GM18502 (cell line): Measurements from ENCODE around the gene CENPK.
"Not testable (repeated sequence)": the region's sequence is repeated elsewhere in the genome, so short reads cannot be mapped to it uniquely, and the experiment has no call there.

ENCODE experiments used
- ATAC-seq: cut with Tn5 transposase; IDR thresholded peaks from one replicate; pipeline ENCODE4 v1.9.1; 2021; ENCODE audit warnings: mild to moderate bottlenecking; ENCODE audit not compliant: unreplicated experiment, poor library complexity

Gene CENPK, protein sequence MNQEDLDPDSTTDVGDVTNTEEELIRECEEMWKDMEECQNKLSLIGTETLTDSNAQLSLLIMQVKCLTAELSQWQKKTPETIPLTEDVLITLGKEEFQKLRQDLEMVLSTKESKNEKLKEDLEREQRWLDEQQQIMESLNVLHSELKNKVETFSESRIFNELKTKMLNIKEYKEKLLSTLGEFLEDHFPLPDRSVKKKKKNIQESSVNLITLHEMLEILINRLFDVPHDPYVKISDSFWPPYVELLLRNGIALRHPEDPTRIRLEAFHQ

DNA sequence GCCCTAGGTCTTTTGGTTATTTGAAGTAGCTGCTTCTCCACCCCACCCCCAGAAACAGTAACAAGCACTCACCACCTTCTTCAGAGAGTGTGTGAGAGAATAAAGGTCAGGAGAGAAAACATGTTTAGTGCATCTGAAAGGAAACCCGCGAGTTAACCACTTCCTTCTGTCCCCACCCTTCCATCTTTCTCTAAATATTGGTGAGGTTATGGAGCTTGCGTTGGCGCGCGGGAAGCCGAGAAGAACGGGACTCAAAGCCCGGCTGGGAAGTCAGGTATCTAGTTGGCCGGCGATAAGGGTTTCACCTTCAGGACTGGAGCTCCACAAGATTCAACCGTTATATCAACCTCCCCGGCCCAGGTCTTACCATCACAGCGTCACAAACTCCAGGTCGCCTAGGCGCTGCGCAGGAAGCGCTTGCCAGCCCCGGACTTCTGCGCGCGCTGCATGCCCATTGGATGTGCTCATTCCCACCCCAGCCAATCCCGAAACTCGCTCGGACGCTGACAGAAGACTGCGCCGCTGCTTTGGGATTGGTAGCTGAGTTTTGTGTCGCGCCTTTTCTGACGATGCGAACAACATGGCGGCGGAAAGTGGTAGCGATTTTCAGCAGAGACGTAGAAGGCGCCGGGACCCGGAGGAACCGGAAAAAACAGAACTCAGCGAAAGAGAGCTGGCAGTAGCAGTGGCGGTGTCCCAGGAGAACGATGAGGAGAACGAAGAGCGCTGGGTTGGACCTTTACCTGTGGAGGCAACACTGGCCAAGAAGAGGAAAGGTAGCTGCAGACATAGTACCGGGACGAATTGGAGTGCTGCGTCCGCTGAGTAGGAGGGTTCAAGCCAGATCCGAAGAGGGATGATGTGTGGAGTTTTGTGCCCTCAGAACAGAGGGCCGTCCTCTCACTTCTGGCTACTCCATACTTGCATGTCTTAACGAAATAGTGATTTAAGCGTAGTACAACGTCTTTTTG, at the start of gene CENPK, which contains the start of gene PPWD1:
CENPK (minus strand) TSS at position 438 of the 971 bp plus-strand sequence. CDS start 8,261 bp downstream, outside the sequence.
PPWD1 (plus strand) TSS at position 566 of the 971 bp plus-strand sequence; CDS start at position 581, 15 bp downstream.
- ATAC-seq = peak; percentile 99

DNA sequence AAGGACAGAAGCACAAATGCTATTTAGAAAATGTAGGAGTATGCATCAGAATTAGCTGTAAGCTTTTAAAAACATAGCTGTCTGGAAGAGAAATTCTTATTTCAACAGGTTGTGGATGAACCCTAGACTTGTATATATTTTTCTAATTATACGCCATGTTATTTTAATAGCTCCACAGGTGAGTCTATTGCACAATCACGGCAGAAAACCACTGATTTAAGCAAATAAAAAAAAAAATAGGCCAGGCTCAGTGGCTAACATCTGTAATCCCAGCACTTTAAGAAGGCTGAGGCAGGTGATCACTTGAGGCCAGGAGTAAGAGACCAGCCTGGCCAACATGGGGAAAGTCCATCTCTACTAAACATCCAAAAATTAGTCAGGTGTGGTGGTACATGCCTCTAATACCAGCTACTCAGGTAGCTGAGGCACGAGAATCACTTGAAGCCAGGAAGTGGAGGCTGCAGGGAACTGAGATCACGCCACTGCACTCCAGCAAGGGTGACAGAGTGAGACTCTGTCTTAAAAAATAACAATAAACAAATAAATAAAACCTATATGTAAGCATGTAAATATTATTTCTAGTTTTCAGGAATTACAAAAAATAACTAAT, 49.4 kb upstream of the CENPK start:
- no peak for ATAC-seq

DNA sequence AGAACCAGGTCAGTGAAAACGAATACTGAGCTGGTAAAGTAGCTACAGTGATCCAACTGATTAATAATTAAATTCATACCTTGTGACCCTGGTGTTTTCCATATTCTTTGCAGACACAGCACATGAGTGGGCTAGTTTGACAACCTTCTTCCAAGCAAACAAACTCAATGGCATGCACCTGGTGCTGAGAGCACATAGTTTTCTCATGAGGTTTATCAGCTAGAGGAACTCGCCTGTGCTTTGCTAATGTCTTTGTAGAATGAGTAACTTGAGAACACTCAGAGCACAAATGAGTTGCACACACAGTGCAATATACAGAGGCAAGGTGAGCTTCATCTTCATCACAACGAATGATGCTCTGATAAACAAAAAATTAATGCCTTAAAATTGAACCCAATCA, 48.6 kb upstream of the CENPK start:
- no peak for ATAC-seq

DNA sequence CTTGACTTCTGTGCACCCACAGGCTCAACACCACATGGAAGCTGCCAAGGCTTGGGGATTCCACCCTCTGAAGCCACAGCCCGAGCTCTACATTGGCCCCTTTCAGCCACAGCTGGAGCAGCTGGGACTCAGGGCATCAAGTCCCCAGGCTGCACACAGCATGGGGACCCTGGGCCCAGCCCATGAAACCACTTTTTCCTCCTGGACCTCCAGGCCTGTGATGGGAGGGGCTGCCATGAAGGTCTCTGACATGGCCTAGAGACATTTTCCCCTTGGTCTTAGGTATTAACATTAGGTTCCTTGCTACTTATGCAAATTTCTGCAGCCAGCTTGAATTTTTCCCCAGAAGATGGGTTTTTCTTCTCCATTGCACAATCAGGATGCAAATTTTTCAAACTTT, 38.8 kb upstream of the CENPK start:
- ATAC-seq = not testable (repeated sequence)

DNA sequence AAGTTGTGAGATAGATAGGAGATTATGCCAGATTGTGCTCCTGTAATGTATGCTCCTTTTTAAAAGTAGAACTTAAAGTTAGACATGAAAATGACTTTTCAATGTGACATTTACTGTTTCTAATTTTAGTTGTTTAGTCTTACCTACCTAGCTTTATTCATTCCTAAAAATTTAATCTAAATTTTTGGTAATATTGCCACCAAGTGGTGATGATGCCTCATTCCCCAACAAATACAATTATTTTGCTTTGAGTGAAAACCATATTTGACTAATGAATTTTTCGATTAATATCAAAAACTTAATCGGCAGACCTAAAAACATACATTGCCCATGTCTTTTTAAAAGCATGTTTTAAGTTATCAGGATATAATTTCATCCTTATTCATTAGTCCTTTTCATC, 25.7 kb upstream of the CENPK start:
- ATAC-seq = no peak

DNA sequence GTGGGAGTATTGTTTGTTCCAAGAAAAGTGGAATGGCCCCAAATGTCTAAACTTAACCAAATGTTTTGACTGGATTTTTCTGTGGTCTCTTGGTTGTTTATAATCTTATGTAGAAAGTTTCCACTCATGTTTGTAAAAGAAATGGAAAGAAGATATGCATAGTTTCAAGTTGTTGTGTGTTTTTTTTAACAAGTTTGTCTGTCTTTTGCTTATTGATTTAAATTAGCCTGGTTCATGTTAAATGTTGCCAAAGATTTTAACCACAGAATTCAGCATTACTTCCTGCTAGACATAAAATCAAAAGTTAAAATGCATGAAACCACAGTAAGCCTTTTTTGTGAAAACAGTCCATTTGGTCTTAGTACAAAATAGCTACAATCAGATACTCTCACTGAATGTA, 14.2 kb upstream of the CENPK start:
- no peak for ATAC-seq

DNA sequence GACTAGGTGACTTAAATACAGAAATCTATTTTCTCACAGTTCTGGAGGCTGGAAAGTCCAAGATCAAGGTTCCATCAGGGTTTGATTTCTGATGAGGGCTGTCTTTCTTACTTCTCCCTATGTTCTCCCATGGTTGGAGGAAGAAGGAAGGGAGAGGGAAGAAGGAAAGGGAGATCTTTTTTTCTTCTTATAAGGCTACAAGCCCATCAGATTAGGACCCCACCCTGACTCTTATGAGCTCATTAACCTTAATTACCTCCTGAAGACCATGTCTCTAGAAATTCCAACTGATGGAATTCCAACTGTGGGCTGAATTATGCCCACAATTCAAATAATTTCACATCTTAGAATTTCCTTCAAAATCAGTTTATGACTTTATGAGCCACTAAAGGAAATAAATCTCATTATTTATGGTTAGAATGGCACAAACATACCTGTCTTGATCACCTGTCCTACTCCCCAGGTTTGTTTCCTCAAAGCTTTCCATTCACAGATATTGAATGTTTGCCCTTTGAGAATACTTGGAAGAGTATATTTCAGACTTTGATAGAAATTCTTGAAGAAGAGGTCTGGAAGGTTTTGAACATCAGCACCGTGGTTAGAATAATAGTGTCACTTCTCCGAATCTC, 7.7 kb upstream of the CENPK start:
- no peak for ATAC-seq

DNA sequence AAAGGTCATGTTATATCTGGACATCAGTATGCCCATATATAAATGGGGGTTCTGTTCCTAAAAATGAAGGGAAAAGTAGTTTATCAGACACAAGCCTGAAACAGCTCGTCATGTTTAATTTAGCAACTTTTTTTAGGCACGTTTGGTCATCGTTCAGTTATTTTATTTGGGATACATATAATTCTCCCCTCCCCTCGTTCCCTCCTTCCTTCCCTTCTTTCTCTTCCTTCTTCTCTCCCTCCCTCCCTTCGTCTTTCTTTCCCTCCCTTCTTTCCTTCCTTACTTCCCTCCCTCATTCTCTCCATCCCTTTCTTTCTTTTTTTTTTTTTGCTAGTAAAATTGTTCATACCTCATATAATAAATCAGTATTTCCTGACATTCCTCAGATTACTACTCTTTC, 3.5 kb upstream of the CENPK start:
- ATAC-seq = no peak

DNA sequence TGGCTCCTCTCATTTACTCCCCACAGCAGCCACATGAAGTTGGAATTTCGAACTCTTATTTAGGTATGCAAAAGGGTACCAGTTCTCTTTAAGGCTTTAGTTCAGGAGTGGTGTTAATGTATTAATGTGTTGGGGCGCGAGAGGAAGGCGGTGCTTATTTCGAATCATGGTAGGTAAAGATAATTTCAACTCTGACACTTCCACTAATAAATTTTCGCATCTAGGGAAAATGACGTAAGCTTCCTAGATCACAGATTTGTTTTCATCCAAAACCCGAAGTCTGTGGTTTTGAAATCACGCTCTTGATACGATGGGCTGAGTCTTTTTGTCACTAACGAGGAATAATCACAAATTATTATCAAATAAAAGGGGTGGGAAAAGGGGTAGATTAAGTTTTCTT, 809 bp upstream of the CENPK start:
- no peak for ATAC-seq

DNA sequence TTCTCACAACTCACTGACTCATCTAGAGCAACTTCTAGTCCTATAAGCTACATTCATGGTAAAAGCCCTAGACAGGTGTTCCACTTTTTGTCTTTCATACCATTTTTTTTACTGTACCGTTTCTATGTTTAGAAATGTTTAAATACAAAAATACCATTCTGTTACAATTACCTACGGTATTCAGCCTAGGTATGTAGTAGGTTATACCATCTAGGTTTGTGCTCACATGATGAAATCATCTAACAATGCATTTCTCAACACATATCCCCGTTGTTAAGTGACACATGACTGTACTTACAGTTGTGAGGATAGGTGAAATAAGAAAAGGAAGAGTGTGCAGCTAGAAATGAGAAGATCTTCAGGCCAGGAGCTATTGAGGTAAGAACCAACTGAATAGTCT, 6.2 kb downstream of the CENPK start:
- no peak for ATAC-seq

DNA sequence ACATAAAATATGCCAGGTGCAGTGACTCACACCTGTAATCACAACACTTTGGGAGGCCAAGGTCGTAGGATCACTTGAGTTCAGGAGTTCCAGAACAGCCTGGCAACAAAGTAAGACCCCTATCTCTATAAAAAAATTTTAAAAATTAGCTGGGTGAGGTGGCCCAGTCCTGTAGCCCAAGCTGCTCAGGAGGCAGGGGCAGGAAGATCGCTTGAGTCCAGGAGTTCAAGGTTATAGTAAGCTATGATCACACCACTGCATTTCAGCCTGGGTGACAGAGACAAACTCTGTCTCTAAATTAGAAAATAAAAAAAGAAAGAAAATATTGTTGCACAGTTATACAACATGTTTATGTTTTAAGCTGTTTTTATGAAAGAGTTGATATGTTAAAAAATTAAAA, 6.8 kb downstream of the CENPK start:
- no peak for ATAC-seq

DNA sequence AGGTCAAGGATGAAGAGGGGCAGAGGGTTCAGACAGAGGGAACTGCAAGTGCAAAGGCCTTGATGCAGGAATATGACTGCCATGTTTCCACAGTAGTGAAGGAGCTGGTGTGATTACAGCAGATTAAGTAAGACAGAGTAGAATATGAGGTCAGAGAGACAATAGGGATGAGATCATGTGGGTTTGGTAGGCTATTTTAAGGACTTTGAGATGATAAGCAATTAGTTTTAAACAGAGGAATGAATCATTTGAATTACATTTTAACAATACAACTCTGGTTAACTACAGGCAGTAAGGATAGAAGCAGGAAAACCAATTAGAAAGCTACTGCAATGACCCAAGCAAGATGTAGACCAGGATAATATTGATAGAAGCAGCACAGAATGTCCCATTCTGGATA, 7.7 kb downstream of the CENPK start:
- ATAC-seq = no peak

DNA sequence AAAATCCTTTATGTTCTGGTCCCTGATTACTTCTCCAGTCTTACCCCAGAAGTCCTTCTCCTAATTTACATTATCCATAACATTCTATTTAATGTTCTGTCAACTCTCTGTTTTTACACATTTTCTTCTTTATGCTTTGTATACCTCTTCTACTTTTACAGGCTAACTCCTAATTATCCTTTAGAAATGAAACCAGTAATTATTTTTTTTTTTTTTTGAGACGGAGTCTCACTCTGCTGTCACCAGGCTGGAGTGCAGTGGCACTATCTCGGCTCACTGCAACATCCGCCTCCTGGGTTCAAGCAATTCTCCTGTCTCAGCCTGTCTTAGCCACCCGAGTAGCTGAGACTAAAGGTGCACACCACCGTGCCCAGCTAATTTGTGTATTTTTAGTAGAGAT, 9.0 kb downstream of the CENPK start:
- no peak for ATAC-seq

DNA sequence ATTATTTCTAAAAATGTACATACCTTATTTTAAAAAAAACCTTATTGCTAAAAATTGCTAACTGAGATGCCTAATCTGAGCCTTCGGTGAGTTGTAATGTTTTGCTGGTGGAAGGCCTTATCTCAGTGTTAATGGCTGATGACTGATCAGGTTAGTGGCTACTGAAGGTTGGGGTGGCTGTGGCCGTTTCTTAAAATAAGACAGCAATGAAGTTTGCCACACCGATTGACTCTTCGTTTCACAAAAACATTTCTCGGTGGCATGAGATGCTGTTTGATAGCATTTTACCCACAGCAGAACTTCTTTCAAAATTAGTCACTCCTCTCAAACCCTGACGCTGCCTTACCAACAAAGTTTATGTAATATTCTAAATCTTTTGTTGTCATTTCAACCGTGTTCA, 14.7 kb downstream of the CENPK start:
- no peak for ATAC-seq

DNA sequence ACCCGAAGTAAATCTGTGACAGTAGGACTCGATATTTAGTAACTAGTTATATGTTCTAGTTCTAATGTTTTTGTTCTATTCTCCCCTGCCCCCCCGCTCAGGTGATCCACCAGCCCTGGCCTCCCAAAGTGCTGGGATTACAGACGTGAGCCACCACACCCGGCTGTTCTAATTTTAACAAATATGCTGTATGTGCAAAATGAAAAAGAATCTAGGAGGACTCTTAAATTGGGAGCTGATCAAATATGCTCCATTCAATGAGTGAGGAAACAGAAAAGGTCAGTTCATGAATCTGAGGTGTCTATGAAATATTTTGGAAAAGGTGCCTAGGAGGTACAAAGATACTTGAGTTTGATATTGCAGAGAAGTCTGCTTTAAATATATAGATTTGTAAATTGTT, 16.8 kb downstream of the CENPK start:
- no peak for ATAC-seq

DNA sequence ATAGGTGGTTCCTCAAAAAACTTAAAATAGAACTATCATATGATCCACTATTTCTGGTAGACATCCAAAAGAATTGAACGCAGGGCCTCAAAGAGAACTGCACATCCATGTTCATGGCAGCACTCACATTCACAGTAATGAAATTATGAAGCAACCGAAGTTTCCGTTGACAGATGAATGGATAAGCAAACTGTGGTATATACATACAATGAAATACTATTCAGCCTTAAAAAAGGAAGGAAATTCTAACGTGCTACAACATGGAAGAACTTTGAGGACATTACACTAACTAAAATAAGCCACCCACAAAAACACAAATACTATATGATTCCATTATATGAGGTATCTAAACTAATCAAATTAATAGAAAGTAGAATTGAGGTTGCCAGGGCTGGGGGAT, 18.5 kb downstream of the CENPK start:
- ATAC-seq = no peak

DNA sequence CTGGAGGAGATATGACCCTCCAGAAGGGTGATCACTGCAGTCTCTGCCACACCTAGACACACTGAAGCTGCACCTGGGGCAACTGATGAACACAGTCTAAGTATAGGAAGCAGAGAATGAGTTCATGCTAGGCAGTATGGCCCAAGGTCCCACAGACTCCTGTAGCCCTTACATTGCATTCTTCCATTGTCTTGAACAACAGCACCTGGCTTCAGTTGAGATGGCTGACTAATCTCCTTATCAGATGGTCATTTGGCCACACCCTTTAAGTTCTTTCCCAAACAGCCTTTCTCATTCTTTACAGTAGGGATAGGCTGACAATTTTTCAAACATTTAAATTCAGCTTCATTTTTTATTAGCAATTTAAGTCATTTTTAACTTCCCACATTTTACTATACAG, 23.1 kb downstream of the CENPK start:
- no peak for ATAC-seq

DNA sequence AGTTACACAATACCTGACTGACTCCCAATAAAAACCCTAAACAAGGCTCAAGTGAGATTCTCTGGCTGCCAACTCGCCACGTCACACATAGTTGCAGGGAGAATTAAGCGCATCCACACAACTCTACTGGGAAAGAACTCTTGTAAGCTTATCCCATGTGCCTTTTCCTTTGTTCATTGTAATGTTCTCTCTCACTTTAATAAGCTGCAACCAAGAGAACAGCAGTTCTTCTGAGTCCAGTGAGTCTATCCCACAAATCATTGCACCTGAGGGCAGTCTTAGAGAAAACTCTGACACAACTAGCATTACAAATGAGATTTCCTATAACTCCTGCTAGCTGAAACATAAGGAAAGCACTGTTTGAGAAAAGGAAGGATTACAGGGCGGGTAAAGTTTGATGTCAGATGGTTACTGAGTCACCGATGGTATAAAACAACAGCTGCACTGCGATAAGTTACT, 27.4 kb downstream of the CENPK start:
- no peak for ATAC-seq

DNA sequence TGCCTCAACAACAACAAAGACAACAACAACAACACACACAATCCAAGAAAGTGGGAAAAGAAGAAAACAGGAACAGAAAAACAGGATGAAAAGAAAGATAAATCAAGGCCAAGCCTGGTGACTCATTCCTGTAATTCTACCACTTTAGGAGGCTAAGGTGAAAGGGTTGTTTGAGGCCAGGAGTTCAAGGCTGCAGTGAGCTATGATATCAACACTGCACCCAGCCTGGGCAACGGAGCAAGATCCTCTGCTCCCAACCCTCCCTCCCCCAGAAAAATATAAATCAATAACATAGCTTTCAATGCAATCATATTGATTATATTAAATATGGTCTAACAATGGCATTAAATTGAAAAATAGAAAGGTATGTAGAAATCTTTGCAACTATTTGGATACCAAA, 32.1 kb downstream of the CENPK start:
- ATAC-seq = no peak

DNA sequence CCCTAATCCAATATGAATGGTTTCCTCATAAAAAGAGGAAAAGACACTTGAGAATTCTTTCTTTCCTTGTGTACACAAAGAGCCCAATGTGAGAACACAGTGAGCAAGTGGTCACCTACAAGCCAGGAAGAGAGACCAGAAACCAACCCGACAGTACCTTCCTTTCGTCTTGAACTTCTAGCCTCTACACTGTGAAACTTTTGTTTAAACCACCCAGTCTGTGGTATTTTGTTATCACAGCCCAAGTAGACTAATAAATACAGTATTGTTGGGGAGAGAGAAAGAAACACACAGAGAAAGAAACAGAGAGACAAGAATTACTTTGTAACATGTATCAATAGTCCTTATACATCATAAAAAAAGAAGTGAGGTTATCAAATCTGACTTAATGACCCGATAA, 37.2 kb downstream of the CENPK start:
- no peak for ATAC-seq
